ENCODE measurements around the gene CISD1. TPM values are rescaled to one million over a fixed set of nuclear protein-coding genes. Genes with fewer than 3 reads are reported as not detected.

The CISD1 gene
- total and polyA plus RNA-seq, 5 experiments from 2014 or later, result 9.7 to 71.4 (median 54.6) TPM

DNA sequence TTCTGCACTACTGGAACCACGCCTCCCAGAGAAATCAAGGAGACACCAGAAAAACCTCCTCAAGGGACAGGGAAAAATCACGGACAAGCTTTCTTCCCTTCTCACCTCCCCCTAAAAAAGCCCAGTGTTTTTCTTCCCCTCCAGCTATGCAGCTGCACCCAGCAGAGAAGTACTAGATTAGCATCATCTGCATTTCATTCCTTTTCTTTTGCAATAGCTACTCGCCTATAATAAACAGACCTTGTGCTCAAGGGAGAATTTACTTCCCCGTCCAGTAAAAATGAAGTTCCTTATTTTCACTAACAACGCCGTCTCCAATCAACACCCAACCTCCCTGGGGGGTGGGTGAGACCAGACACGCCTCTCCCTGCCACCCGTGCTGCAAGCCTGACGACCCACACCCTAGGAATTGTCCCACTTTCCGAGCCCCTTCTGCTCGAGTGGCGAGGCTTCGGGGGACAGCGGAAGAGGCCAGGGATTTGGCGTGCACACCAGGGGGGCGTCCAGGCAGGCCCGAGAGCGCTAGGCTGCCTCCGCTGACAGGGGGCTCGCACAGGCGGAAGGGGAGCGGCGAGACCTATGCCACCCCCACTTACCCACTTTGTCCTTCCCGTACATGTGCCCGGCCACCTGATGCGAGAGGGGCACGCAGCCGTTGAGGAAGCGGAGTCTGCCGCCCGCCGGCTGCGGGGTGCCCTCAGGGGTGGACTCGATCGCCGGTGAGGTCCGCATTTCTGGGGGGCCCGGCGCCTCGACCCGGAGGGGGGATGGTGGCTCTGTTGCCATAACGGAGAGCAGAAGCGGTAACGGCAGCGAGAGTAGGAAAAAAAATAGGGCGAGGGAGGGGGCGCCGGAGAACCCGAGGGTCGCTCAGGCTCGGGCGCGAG lies 1.9 kb upstream of the CISD1 start:
- Mint-ChIP-seq H3K27ac (peak overlapping the region; percentile 78 to 99 (median 98)), H3K4me1 (peaks cover 19 to 57% (median 34%) of the 10 kb centered on the region in 4 donors), H3K4me3 (peak overlapping the region; percentile 93 to 100 (median 98)), H3K27me3 (no peaks in the 10 kb centered on the region), H3K36me3 (peaks cover 0 to 2% (median 0%) of the 10 kb centered on the region in 3 donors), H3K9me3 (no peaks in the 10 kb centered on the region)
- POLR2A ChIA-PET, result interaction anchor here (3.2 kb wide), 1 partner anchor 118 kb away, joined by 39 read pairs; the partner anchor contains the start of gene TFAM
- DNase-seq (peak; percentile 13 to 72 (median 42)), ATAC-seq (peak; percentile 2 to 12)

DNA sequence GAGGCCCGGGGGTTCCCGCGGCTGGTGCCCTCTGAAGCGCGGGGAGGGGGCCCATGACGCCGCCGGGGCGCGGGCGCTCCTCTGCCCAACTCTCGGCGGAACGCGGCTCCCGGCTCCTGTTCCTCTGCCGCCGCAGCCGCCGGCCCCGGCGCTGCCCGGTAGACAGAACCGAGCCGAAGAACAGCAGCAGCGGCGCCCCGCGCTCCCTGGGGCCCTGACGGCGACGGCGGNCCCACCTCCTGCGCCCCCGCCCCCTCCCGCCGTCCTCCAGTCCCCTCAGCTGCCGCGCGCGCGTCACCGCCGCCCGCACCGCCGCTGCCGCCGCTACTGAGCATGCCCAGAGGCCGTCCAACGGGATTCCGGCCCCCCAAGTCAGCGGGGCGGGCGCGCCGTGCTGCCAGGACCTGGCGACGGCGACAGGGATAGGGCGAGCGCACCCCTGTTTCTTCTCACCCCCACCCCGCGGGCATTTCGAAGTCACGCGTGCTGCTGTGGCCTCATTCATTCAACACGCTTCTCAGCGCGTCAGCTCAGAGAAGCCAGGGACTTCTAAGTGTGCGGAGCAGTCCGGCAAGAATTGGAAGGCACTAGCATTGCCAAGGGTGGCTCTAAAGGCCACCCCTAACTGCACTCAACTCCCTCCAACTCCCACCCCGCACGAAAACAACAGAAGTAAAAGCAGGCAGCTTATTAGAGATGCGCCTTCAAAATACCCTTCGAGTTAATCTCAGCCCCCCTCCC lies 1.1 kb upstream of the CISD1 start, which contains the start of gene IPMK:
Gene IPMK, minus strand, starts transcription at position 182 of the 741 bp plus-strand sequence. CDS start 283 bp downstream, outside the sequence.
- H3K4me3 Mint-ChIP-seq, result peak within 1 kb of the TSS; percentile 93 to 100 (median 98)
- ATAC-seq, result peak; percentile 69 to 71
- H3K36me3 Mint-ChIP-seq, result peaks cover 0 to 2% (median 0%) of the 10 kb centered on the region in 3 donors
- H3K4me1 Mint-ChIP-seq, result peaks cover 15 to 53% (median 32%) of the 10 kb centered on the region in 4 donors
- POLR2A ChIA-PET, result interaction anchor here (1.0 to 3.2 kb wide), 5 partner anchors 23 to 117 kb away, joined by 4 to 39 read pairs (median 7); partner anchors contain the start of genes TFAM and UBE2D1
- no peaks in the 10 kb centered on the region for H3K27me3 Mint-ChIP-seq
- peak within 1 kb of the TSS; percentile 92 to 99 (median 98) for H3K27ac Mint-ChIP-seq
- DNase-seq, result peak; percentile 93 to 97 (median 95)
- H3K9me3 Mint-ChIP-seq, result no peaks in the 10 kb centered on the region

DNA sequence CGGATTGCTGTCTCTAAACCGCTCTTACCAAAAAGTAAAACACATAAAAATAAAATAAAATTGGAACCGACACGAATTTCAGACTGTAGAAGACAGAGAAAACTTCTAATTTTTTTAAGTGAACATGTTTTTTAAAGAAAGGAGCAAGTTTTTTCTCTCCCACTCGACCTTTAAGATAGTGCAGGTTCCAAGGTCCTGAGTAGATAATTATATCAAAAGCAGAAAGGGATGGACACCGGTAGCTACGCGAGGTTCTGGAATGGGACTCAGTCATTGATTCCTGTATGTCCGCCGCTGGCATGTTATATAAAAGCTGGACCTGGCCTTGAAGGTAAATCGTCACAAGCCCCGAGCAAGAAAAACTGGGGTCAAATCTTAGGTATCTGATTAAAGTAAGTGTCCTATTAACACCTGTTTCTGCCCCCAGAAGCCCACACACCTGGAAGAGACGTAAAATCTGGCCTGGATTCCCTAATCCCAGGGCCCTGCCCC lies 462 bp upstream of the CISD1 start:
- POLR2A ChIA-PET, result interaction anchor here (1.0 to 3.2 kb wide), 7 partner anchors 12 to 116 kb away, joined by 4 to 39 read pairs (median 5); partner anchors contain the start of genes TFAM and UBE2D1
- Mint-ChIP-seq H3K4me1 (peaks cover 17 to 50% (median 35%) of the 10 kb centered on the region in 4 donors), H3K27me3 (no peaks in the 10 kb centered on the region), H3K36me3 (peaks cover 0 to under 1% (median 0%) of the 10 kb centered on the region in 3 donors), H3K9me3 (no peaks in the 10 kb centered on the region), H3K4me3 (peak overlapping the region; percentile 93 to 100 (median 97)), H3K27ac (peak overlapping the region; percentile 92 to 99 (median 98))
- no peak for ATAC-seq
- peak in 1 of 10 donors; percentile 3 for DNase-seq

DNA sequence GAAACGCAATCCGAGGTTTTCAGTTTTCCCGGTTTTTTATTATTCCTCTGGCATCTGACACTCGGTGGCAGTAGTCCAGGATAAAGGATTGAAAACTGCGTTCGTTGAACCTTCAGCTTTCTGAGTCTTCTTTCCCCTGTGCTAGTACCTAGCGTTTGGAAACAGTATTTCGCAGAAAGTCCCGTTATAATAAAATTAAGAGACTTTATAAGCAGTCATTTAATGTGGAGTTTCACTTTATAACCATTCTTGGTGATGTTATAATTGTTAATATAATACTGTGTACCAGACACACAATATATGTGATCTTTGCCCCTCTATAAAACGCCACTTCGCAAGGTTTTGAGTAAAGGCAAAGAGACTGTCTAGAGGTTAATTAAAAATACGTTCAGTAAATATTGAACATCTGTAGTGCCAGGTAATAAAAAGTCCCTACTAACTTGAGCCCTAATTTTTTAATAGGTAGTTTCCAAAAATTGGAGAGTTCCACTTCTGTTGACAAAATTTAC lies 874 bp downstream of the CISD1 start:
- Mint-ChIP-seq H3K36me3 (no peaks in the 10 kb centered on the region), H3K4me1 (peaks cover 16 to 37% (median 28%) of the 10 kb centered on the region in 4 donors), H3K27ac (peak overlapping the region in 6 of 10 donors; percentile 93 to 99 (median 98)), H3K9me3 (no peaks in the 10 kb centered on the region), H3K27me3 (no peaks in the 10 kb centered on the region), H3K4me3 (peak overlapping the region; percentile 93 to 100 (median 97))
- POLR2A ChIA-PET, result interaction anchor here (1.2 to 1.4 kb wide), 2 partner anchors 11 to 25 kb away, joined by 4 read pairs; no protein-coding TSS in a partner anchor
- DNase-seq, result peak in 1 of 10 donors; percentile 18
- no peak for ATAC-seq

DNA sequence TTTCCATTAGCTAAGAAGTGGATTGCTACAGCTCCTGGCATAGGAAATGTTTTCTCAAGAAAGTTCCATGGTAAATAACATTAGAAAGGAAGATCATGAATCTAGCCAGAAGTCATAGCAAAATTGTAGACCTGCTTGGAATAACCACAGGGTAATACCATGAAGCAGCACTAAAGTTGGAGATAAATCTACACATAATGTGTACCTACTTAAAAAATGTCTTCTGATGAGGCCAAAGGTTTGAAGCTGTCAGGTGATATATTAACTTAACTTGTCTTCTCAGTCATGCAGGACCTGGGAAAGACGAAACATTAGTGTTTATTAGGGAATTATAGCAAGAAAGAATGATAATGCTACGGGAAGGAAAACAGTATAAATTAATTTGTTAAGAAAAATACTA lies 6.3 kb downstream of the CISD1 start:
- POLR2A ChIA-PET, result no interaction called here
- no peak for ATAC-seq
- Mint-ChIP-seq H3K27me3 (no peaks in the 10 kb centered on the region), H3K4me3 (no peak overlapping the region), H3K36me3 (peaks cover 0 to 28% (median 0%) of the 10 kb centered on the region in 3 donors), H3K4me1 (peaks cover 6 to 14% (median 8%) of the 10 kb centered on the region in 4 donors), H3K9me3 (no peaks in the 10 kb centered on the region), H3K27ac (no peak overlapping the region)
- DNase-seq, result no peak

DNA sequence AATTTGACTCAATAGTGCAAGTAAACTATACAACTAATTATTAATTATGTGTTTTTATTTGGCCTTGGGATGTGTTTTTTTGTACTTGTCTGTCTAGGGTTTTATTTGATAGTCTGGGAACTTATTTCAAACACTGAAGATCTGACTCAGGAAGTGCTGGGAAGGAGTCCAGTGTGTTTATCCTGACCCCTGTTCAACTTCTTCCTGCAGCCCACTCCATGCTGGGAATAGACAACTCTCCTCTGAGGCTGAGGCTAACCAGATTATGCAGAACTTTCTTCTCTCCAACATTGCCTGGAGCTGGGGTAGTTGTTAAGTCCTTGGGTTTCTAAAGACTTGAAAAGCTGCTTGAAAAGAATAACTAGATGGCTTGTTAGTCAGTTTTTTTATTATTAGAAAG lies 6.9 kb downstream of the CISD1 start:
- ATAC-seq, result no peak
- Mint-ChIP-seq H3K4me1 (peaks cover 0 to 11% (median 8%) of the 10 kb centered on the region in 4 donors), H3K27me3 (no peaks in the 10 kb centered on the region), H3K4me3 (no peak overlapping the region), H3K9me3 (no peaks in the 10 kb centered on the region), H3K27ac (peak overlapping the region in 2 of 10 donors; percentile 21 to 37), H3K36me3 (peaks cover 0 to 30% (median 0%) of the 10 kb centered on the region in 3 donors)
- POLR2A ChIA-PET, result no interaction called here
- DNase-seq, result no peak

DNA sequence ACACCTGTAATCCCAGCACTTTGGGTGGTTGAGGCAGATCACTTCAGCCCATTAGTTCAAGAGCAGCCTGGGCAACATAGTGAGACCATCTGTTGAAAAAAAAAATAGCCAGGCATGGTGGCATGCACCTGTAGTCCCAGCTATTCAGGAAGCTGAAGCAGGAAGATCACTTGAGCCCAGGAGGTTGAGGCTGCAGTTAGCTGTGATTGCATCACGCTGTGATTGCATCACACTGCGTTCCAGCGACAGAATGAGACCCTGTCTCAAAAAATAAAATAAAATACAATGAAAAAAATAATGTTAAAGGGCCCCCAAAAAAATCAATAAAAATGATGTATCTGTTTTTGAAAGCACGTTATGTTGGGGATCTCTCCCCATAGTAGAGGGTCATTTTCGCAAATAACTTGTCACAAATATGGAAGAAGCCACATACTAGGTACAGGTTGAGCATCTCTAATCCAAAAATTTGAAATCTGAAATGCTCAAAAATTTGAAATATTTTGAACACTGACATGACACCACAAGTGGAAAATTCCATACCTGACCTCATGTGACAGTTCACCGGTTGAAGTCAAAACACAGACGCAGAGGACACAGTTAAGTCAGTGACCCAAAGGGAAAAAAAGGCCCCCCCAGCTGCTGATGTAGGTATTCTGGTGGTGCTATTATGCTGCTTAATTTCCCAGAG lies 9.5 kb downstream of the CISD1 start:
- POLR2A ChIA-PET, result interaction anchor here (0.8 kb wide), 1 partner anchor 108 kb away, joined by 4 read pairs; no protein-coding TSS in a partner anchor
- H3K9me3 Mint-ChIP-seq, result no peaks in the 10 kb centered on the region
- H3K27ac Mint-ChIP-seq, result no peak overlapping the region
- no peak overlapping the region for H3K4me3 Mint-ChIP-seq
- DNase-seq (no peak), ATAC-seq (no peak)
- peaks cover 0 to 36% (median 0%) of the 10 kb centered on the region in 3 donors for H3K36me3 Mint-ChIP-seq
- H3K4me1 Mint-ChIP-seq, result peaks cover 13 to 20% (median 16%) of the 10 kb centered on the region in 4 donors
- no peaks in the 10 kb centered on the region for H3K27me3 Mint-ChIP-seq

DNA sequence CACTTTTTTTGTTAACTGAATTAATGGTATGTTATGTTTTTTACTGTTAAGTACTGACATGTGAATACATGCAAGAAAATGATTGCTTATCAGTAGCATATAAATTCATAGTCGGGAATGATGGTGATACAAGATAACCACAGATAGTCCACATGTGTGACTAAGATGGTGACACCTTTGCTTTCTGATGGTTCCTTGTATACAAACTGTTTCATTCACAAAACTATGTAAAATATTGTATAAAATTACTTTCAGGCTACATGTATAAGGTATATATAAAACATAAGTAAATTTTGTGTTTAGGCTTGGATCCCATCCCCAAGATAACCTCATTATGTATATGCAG lies 10.0 kb downstream of the CISD1 start:
- POLR2A ChIA-PET, result no interaction called here
- Mint-ChIP-seq H3K36me3 (peaks cover 0 to 36% (median 0%) of the 10 kb centered on the region in 3 donors), H3K27me3 (no peaks in the 10 kb centered on the region), H3K4me1 (peaks cover 12 to 20% (median 15%) of the 10 kb centered on the region in 4 donors), H3K4me3 (no peak overlapping the region), H3K9me3 (no peaks in the 10 kb centered on the region), H3K27ac (no peak overlapping the region)
- DNase-seq (no peak), ATAC-seq (no peak)

DNA sequence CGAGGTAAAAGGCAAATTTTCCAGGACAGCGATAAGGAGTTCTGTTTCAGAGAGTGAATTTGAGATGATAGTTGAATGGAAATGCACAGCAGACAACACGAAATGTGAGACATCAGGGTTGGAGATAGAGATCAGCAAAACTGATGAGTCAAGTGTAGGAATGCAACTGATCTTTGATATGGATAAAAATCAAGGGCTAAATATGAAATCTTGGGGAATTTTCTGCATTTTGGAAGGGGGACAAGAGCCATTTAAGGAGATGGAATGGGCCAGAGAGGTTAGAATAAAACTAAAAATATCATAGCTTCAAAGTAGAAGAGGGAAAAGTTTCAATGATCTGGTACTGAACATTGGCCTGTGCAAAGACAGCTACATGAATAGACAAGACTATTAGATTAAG lies 11.5 kb downstream of the CISD1 start:
- Mint-ChIP-seq H3K27me3 (no peaks in the 10 kb centered on the region), H3K4me1 (peaks cover 12 to 20% (median 15%) of the 10 kb centered on the region in 4 donors), H3K36me3 (peaks cover 0 to 38% (median 0%) of the 10 kb centered on the region in 3 donors), H3K9me3 (no peaks in the 10 kb centered on the region), H3K27ac (no peak overlapping the region), H3K4me3 (no peak overlapping the region)
- ATAC-seq (no peak), DNase-seq (no peak)
- POLR2A ChIA-PET, result interaction anchor here (1.3 kb wide), 1 partner anchor 11 kb away, joined by 4 read pairs; the partner anchor contains the start of gene CISD1

DNA sequence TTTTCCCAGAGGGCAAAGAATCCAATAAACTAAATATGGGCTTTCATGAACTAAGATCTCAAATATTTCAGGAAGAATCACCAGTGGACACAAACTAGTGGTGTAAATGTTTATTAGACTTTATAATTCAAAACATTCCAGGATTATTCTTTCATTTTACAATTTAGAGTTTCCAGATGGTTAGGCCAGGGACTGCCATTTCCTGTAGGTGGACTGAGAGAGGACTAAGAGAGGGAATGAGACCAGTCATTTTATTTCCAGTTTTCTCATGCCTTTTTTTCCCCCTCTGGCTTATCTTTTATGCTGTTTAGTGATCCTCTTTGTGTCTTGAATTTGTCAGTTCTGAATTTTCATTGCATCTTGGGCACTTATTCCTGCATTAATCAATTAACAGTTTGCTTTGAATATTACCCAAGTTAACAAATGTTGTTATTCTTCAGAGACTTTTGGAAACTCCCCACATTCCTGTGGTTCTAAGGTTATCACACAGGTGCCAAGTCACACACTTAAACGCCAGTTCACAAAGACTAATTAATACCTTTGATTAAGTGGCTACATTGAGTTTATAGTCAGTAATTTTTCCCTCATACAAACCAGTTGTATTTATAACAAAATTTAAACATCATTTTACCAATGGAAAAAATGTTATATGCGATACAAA lies 12.3 kb downstream of the CISD1 start:
- no peak for ATAC-seq
- POLR2A ChIA-PET, result interaction anchor here (1.3 kb wide), 1 partner anchor 12 kb away, joined by 4 read pairs; the partner anchor contains the start of gene CISD1
- H3K27me3 Mint-ChIP-seq, result no peaks in the 10 kb centered on the region
- no peak overlapping the region for H3K4me3 Mint-ChIP-seq
- H3K4me1 Mint-ChIP-seq, result peaks cover 10 to 20% (median 14%) of the 10 kb centered on the region in 4 donors
- H3K9me3 Mint-ChIP-seq, result no peaks in the 10 kb centered on the region
- DNase-seq, result no peak
- peaks cover 0 to 38% (median 0%) of the 10 kb centered on the region in 3 donors for H3K36me3 Mint-ChIP-seq
- no peak overlapping the region for H3K27ac Mint-ChIP-seq

DNA sequence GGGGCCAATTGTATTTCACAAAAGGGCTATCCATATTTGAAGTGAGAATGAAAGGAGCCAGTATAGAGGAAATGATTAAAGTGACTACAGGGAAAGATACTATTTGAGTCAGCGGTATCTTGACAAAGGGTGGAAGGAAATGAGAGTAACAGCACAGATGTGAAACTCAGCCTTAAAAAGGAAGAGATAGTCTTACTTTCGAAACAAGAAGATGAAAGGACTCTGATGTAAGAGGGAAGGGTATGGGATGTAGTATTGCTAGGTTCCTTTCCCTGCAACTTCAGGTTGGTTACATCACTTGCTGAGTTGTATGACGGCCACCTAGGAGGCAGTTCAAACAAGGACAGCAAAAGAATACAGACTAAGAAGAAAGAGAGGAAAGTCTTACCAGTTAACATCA lies 13.7 kb downstream of the CISD1 start:
- POLR2A ChIA-PET, result no interaction called here
- H3K27me3 Mint-ChIP-seq, result no peaks in the 10 kb centered on the region
- peak overlapping the region in 6 of 10 donors; percentile 1 to 42 (median 28) for H3K4me3 Mint-ChIP-seq
- peak overlapping the region in 8 of 10 donors; percentile 22 to 87 (median 70) for H3K27ac Mint-ChIP-seq
- peaks cover 0 to 34% (median 0%) of the 10 kb centered on the region in 3 donors for H3K36me3 Mint-ChIP-seq
- ATAC-seq (peak in 1 of 2 donors; percentile 91), DNase-seq (peak in 1 of 10 donors; percentile 32)
- H3K9me3 Mint-ChIP-seq, result no peaks in the 10 kb centered on the region
- peaks cover 10 to 20% (median 14%) of the 10 kb centered on the region in 4 donors for H3K4me1 Mint-ChIP-seq
